CD4-positive, alpha-beta T cell treated with Interleukin-1 beta for 1 hour (primary cell): ENCODE measurements around the gene MALAT1.
A peak's percentile ranks its signal among the peaks of the same experiment; 100 is the strongest.
"Not testable (repeated sequence)": the region's sequence is repeated elsewhere in the genome, so short reads cannot be mapped to it uniquely, and the experiment has no call there.

Experiments used
- DNase-seq, 2 donors: peaks; one replicate each; pipeline ENCODE4 v3.0.0-alpha.2; 2020 to 2022

Gene MALAT1

DNA sequence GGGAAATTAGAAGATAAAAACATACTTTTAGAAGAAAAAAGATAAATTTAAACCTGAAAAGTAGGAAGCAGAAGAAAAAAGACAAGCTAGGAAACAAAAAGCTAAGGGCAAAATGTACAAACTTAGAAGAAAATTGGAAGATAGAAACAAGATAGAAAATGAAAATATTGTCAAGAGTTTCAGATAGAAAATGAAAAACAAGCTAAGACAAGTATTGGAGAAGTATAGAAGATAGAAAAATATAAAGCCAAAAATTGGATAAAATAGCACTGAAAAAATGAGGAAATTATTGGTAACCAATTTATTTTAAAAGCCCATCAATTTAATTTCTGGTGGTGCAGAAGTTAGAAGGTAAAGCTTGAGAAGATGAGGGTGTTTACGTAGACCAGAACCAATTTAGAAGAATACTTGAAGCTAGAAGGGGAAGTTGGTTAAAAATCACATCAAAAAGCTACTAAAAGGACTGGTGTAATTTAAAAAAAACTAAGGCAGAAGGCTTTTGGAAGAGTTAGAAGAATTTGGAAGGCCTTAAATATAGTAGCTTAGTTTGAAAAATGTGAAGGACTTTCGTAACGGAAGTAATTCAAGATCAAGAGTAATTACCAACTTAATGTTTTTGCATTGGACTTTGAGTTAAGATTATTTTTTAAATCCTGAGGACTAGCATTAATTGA, 1.0 kb downstream of the MALAT1 start:
- no peak for DNase-seq

DNA sequence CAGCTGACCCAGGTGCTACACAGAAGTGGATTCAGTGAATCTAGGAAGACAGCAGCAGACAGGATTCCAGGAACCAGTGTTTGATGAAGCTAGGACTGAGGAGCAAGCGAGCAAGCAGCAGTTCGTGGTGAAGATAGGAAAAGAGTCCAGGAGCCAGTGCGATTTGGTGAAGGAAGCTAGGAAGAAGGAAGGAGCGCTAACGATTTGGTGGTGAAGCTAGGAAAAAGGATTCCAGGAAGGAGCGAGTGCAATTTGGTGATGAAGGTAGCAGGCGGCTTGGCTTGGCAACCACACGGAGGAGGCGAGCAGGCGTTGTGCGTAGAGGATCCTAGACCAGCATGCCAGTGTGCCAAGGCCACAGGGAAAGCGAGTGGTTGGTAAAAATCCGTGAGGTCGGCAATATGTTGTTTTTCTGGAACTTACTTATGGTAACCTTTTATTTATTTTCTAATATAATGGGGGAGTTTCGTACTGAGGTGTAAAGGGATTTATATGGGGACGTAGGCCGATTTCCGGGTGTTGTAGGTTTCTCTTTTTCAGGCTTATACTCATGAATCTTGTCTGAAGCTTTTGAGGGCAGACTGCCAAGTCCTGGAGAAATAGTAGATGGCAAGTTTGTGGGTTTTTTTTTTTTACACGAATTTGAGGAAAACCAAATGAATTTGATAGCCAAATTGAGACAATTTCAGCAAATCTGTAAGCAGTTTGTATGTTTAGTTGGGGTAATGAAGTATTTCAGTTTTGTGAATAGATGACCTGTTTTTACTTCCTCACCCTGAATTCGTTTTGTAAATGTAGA, 1.7 kb downstream of the MALAT1 start:
- DNase-seq, result peak in 1 of 2 donors; percentile 58

DNA sequence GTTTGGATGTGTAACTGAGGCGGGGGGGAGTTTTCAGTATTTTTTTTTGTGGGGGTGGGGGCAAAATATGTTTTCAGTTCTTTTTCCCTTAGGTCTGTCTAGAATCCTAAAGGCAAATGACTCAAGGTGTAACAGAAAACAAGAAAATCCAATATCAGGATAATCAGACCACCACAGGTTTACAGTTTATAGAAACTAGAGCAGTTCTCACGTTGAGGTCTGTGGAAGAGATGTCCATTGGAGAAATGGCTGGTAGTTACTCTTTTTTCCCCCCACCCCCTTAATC, 2.3 kb downstream of the MALAT1 start:
- peak in 1 of 2 donors; percentile 33 for DNase-seq

DNA sequence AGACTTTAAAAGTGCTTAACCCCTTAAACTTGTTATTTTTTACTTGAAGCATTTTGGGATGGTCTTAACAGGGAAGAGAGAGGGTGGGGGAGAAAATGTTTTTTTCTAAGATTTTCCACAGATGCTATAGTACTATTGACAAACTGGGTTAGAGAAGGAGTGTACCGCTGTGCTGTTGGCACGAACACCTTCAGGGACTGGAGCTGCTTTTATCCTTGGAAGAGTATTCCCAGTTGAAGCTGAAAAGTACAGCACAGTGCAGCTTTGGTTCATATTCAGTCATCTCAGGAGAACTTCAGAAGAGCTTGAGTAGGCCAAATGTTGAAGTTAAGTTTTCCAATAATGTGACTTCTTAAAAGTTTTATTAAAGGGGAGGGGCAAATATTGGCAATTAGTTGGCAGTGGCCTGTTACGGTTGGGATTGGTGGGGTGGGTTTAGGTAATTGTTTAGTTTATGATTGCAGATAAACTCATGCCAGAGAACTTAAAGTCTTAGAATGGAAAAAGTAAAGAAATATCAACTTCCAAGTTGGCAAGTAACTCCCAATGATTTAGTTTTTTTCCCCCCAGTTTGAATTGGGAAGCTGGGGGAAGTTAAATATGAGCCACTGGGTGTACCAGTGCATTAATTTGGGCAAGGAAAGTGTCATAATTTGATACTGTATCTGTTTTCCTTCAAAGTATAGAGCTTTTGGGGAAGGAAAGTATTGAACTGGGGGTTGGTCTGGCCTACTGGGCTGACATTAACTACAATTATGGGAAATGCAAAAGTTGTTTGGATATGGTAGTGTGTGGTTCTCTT, 2.8 kb downstream of the MALAT1 start:
- DNase-seq, result peak in 1 of 2 donors; percentile 35

DNA sequence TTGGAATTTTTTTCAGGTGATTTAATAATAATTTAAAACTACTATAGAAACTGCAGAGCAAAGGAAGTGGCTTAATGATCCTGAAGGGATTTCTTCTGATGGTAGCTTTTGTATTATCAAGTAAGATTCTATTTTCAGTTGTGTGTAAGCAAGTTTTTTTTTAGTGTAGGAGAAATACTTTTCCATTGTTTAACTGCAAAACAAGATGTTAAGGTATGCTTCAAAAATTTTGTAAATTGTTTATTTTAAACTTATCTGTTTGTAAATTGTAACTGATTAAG, 3.4 kb downstream of the MALAT1 start:
- no peak for DNase-seq

DNA sequence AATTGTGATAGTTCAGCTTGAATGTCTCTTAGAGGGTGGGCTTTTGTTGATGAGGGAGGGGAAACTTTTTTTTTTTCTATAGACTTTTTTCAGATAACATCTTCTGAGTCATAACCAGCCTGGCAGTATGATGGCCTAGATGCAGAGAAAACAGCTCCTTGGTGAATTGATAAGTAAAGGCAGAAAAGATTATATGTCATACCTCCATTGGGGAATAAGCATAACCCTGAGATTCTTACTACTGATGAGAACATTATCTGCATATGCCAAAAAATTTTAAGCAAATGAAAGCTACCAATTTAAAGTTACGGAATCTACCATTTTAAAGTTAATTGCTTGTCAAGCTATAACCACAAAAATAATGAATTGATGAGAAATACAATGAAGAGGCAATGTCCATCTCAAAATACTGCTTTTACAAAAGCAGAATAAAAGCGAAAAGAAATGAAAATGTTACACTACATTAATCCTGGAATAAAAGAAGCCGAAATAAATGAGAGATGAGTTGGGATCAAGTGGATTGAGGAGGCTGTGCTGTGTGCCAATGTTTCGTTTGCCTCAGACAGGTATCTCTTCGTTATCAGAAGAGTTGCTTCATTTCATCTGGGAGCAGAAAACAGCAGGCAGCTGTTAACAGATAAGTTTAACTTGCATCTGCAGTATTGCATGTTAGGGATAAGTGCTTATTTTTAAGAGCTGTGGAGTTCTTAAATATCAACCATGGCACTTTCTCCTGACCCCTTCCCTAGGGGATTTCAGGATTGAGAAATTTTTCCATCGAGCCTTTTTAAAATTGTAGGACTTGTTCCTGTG, 3.9 kb downstream of the MALAT1 start:
- peak in 1 of 2 donors; percentile 47 for DNase-seq

DNA sequence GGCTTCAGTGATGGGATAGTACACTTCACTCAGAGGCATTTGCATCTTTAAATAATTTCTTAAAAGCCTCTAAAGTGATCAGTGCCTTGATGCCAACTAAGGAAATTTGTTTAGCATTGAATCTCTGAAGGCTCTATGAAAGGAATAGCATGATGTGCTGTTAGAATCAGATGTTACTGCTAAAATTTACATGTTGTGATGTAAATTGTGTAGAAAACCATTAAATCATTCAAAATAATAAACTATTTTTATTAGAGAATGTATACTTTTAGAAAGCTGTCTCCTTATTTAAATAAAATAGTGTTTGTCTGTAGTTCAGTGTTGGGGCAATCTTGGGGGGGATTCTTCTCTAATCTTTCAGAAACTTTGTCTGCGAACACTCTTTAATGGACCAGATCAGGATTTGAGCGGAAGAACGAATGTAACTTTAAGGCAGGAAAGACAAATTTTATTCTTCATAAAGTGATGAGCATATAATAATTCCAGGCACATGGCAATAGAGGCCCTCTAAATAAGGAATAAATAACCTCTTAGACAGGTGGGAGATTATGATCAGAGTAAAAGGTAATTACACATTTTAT, 4.6 kb downstream of the MALAT1 start:
- DNase-seq, result peak in 1 of 2 donors; percentile 23

DNA sequence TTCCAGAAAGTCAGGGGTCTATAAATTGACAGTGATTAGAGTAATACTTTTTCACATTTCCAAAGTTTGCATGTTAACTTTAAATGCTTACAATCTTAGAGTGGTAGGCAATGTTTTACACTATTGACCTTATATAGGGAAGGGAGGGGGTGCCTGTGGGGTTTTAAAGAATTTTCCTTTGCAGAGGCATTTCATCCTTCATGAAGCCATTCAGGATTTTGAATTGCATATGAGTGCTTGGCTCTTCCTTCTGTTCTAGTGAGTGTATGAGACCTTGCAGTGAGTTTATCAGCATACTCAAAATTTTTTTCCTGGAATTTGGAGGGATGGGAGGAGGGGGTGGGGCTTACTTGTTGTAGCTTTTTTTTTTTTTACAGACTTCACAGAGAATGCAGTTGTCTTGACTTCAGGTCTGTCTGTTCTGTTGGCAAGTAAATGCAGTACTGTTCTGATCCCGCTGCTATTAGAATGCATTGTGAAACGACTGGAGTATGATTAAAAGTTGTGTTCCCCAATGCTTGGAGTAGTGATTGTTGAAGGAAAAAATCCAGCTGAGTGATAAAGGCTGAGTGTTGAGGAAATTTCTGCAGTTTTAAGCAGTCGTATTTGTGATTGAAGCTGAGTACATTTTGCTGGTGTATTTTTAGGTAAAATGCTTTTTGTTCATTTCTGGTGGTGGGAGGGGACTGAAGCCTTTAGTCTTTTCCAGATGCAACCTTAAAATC, 5.3 kb downstream of the MALAT1 start:
- DNase-seq, result peak in 1 of 2 donors; percentile 40

DNA sequence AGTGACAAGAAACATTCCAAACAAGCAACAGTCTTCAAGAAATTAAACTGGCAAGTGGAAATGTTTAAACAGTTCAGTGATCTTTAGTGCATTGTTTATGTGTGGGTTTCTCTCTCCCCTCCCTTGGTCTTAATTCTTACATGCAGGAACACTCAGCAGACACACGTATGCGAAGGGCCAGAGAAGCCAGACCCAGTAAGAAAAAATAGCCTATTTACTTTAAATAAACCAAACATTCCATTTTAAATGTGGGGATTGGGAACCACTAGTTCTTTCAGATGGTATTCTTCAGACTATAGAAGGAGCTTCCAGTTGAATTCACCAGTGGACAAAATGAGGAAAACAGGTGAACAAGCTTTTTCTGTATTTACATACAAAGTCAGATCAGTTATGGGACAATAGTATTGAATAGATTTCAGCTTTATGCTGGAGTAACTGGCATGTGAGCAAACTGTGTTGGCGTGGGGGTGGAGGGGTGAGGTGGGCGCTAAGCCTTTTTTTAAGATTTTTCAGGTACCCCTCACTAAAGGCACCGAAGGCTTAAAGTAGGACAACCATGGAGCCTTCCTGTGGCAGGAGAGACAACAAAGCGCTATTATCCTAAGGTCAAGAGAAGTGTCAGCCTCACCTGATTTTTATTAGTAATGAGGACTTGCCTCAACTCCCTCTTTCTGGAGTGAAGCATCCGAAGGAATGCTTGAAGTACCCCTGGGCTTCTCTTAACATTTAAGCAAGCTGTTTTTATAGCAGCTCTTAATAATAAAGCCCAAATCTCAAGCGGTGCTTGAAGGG, 6.0 kb downstream of the MALAT1 start:
- peak in 1 of 2 donors; percentile 45 for DNase-seq

DNA sequence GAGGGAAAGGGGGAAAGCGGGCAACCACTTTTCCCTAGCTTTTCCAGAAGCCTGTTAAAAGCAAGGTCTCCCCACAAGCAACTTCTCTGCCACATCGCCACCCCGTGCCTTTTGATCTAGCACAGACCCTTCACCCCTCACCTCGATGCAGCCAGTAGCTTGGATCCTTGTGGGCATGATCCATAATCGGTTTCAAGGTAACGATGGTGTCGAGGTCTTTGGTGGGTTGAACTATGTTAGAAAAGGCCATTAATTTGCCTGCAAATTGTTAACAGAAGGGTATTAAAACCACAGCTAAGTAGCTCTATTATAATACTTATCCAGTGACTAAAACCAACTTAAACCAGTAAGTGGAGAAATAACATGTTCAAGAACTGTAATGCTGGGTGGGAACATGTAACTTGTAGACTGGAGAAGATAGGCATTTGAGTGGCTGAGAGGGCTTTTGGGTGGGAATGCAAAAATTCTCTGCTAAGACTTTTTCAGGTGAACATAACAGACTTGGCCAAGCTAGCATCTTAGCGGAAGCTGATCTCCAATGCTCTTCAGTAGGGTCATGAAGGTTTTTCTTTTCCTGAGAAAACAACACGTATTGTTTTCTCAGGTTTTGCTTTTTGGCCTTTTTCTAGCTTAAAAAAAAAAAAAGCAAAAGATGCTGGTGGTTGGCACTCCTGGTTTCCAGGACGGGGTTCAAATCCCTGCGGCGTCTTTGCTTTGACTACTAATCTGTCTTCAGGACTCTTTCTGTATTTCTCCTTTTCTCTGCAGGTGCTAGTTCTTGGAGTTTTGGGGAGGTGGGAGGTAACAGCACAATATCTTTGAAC, 6.8 kb downstream of the MALAT1 start:
- peak in 1 of 2 donors; percentile 48 for DNase-seq

DNA sequence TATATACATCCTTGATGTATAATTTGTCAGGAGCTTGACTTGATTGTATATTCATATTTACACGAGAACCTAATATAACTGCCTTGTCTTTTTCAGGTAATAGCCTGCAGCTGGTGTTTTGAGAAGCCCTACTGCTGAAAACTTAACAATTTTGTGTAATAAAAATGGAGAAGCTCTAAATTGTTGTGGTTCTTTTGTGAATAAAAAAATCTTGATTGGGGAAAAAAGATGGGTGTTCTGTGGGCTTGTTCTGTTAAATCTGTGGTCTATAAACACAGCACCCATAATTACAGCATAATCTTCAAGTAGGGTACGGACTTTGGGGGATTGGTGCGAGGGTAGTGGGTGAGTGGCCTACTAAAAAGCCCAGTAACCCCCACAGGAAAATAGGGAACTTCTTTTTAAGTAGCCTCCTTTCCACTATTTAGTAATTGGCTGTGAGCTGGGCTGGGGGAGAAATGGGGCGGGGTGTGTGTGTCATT, 7.5 kb downstream of the MALAT1 start:
- no peak for DNase-seq

DNA sequence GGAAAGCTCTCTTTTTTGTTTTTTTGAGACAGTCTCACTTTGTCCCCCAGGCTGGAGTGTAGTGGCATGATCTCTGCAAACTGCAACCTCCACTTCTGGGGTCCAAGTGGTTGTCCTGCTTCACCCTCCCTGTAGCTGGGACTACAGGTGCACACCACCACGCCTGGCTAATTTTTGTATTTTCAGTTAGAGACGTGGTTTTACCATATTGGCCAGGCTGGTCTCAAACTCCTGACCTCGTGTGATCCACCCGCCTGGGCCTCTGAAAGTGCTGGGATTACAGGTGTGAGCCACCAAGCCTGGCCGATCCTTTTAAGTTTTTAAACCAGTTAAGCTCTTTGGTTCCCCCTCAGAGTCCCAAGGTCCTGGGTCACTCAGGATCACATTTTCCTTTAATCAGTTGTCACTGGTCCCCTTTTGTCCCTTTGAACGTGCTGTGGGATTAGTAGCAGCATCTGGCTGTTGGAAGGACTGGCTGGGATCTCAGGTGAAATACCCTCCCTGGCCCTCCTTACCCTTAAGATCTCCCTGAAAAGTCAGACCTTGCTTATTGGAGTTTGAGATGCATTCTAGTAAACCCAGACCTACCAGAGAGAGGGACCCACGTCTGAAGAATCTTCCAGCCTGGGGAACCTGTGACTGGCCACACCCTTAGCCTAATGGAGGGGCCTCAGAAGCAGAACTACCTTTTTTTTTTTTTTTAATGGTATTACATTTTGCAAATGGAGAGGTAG, 8.1 kb downstream of the MALAT1 start:
- peak; percentile 80 to 84 for DNase-seq

DNA sequence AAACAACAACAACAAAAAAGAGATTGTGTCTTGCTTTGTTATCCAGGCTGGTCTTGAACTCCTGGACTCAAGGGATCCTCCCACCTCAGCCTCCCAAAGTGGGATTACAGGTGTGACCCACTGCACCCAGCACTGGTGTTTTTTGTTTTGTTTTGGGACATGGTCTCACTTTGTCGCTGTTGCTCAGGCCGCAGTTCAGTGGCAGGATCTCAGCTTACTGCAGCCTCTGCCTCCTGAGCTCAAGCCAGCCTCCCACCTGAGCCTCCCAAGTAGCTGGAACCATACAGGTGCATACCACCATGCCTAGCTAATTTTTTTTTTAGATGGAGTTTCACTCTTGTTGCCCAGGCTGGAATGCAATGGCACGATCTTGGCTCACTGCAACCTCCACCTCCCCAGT, 13.5 kb downstream of the MALAT1 start:
- DNase-seq, result not testable (repeated sequence)

DNA sequence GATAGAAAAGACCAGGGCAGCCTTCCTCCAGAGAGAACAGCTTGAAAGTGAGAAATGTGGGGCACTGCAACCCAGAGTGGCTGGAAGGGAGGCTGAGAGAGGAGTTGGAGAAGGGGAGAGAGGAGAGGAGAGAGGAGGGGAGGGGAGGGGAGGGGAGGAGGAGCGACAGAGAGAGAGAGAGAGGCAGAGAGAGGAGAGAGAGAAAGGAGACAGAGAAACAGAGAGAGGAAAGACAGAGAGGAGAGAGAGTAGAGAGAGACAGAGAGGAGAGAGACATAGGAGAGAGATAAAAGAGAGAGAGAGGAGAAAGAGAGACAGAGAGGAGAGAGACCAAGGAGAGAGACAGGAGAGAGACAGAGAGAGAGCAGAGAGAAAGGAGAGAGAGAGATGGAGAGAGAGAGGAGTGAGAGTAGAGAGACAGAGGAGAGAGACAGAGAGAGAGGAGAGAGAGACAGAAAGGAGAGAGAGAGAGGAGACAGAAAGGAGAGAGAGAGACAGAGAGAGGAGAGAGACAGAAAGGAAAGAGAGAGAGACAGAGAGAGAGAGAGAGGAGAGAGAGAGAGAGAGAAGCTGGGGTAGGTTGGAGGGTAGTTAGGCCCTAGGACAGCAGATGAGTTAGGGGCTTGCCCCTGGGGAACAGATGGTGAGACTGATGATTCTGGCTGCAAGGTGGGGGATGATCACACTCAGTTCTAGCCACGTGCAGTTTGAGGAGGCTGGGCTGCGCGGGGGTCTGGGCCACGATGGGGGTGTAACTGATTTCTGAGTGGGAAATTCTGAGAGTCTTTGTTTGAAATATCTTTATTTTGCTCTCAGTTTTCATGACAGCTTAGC, 17.5 kb downstream of the MALAT1 start:
- DNase-seq, result no peak

DNA sequence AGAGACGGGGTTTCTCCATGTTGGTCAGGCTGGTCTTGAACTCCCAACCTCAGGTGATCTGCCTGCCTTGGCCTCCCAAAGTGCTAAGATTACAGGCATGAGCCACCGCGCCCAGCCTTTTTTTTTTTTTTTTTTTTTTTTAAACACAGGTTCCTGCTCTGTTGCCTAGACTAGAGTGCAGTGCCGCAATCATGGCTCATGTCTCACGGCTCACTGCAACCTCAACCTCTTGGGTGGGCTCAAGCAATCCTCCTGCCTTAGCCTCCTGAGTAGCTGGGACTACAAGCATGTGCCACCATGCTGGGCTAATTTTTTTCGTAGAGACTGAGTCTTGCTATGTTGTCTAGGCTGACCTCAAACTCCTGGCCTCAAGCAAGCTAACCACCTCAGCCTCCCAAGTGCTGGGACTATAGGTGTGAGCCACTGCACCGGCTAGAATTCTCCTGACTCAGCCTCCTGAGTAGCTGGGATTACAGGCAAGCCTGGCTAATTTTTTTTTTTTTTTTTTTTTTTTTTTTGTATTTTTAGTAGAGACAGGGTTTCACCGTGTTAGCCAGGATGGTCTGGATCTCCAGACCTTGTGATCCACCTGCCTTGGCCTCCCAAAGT, 20.2 kb downstream of the MALAT1 start:
- DNase-seq, result not testable (repeated sequence)

DNA sequence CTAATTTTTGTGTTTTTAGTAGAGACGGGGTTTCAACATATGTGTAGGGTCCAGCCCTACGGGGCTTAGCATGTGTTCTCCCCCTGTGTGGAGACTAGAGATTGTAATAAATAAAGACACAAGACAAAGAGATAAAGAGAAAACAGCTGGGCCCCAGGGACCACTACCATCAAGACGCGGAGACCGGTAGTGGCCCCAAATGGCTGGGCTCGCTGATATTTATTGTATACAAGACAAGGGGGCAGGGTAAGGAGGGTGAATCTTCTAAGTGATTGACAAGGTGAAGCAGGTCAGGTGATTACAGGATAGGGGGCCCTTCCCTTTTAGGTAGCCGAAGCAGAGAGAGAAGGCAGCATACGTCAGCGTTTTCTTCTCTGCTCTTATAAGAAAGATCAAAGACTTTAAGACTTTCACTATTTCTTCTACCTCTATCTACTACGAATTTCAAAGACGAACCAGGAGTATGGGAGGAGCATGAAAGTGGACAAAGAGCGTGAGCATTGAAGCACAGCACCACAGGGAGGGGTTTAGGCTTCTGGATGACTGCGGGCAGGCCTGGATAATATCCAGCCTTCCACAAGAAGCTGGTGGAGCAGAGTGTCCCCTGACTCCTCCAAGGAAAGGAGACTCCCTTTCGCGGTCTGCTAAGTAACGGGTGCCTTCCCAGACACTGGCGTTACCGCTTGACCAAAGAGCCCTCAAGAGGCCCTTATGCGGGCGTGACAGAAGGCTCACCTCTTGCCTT, 23.1 kb downstream of the MALAT1 start:
- DNase-seq, result peak; percentile 46 to 50
